Endothelial cell of umbilical vein (primary cell): ENCODE results near the gene RNF113B. TPM values are rescaled to one million over a fixed set of nuclear protein-coding genes. Genes with fewer than 3 reads are reported as not detected.

Experiments used
- BruUV-seq: library from RNA; stranded (reverse); fragments of 400-500 nt; replicated peaks from 2 replicates; lab custom pipeline; 2021; lab: Mats Ljungman, UMichigan
- CTCF ChIA-PET: fragments of 300-600, 350-600 bp; sonication (Branson Sonifier 250); formaldehyde crosslinking; loops from one replicate; lab custom pipeline; 2021; ENCODE audit warnings: antibody characterized with exemption, inconsistent platforms; lab: Charles Lee
- POLR2A ChIA-PET: fragments of 300-600, 350-600 bp; sonication (Branson Sonifier 250); formaldehyde crosslinking; loops from one replicate; lab custom pipeline; 2021; ENCODE audit warnings: antibody characterized with exemption, inconsistent platforms; lab: Charles Lee
- DNase-seq: peaks from one replicate; pipeline ENCODE4 v3.0.0-alpha.2; 2011; ENCODE audit warnings: low read depth, low spot score
- FAIRE-seq: peaks from 2 replicates; lab custom pipeline; 2011; peaks lifted over from hg19 to GRCh38; lab: Jason Lieb, UNC
- H2AFZ ChIP-seq: 2 replicates; pipeline ENCODE4 v1.6.0; 2012; ENCODE audit warnings: low read depth, low read length, control low read depth, inconsistent platforms
- H3K27ac ChIP-seq: 2 replicates; pipeline ENCODE4 v1.5.1; 2011; ENCODE audit warnings: low read depth, mild to moderate bottlenecking, control low read depth, low read length, moderate library complexity; ENCODE audit not compliant: insufficient read depth
- H3K27me3 ChIP-seq, 2 experiments: 2 replicates each; pipeline versions ENCODE4 v1.6.0 to v1.6.1; 2011; ENCODE audit warnings: low read length in 2 of 2, mixed read lengths in 1 of 2; ENCODE audit not compliant: control insufficient read depth in 2 of 2, insufficient read depth in 2 of 2
- H3K36me3 ChIP-seq, 2 experiments: 2 replicates in 1 of 2; 3 replicates in 1 of 2; pipeline ENCODE4 v1.5.1; 2011; ENCODE audit warnings: low read length in 2 of 2, mild to moderate bottlenecking in 1 of 2, moderate library complexity in 1 of 2; ENCODE audit not compliant: control insufficient read depth in 2 of 2, insufficient read depth in 2 of 2; ENCODE audit errors: extremely low read depth in 1 of 2
- H3K4me1 ChIP-seq: 3 replicates; pipeline ENCODE4 v1.5.1; 2011; ENCODE audit warnings: mild to moderate bottlenecking, low read length; ENCODE audit not compliant: control insufficient read depth, insufficient read depth; ENCODE audit errors: extremely low read depth
- H3K4me2 ChIP-seq: 2 replicates; pipeline ENCODE4 v1.6.1; 2011; ENCODE audit warnings: low read length, control low read depth, mixed read lengths; ENCODE audit not compliant: insufficient read depth
- H3K4me3 ChIP-seq, 3 experiments: fragments of 200-600 bp in 1 of 3; sonication (generic), shearing (Covaris generic) in 1 of 3; replicated peaks in 1 of 3; 2 replicates each; pipeline ENCODE4 v1.5.1; 2011 to 2016; ENCODE audit warnings: control low read depth in 3 of 3, low read length in 3 of 3, mild to moderate bottlenecking in 2 of 3, inconsistent platforms in 1 of 3, low read depth in 1 of 3, moderate library complexity in 1 of 3; ENCODE audit not compliant: insufficient read depth in 1 of 3
- H3K79me2 ChIP-seq: 2 replicates; pipeline ENCODE4 v1.6.0; 2012; ENCODE audit warnings: low read length, inconsistent platforms; ENCODE audit not compliant: control insufficient read depth, insufficient read depth
- H3K9ac ChIP-seq: replicated peaks from 2 replicates; pipeline ENCODE3; 2011; ENCODE audit warnings: low read length, control low read depth; ENCODE audit not compliant: insufficient read depth; ENCODE audit errors: extremely low read depth
- H3K9me1 ChIP-seq: replicated peaks from 3 replicates; pipeline ENCODE4 v1.6.0; 2011; ENCODE audit warnings: mild to moderate bottlenecking, low read length; ENCODE audit not compliant: control insufficient read depth, insufficient read depth; ENCODE audit errors: extremely low read depth
- H3K9me3 ChIP-seq: replicated peaks from 2 replicates; pipeline ENCODE4 v1.5.1; 2012; ENCODE audit warnings: low read length, inconsistent platforms; ENCODE audit not compliant: control insufficient read depth, insufficient read depth
- H4K20me1 ChIP-seq: replicated peaks from 2 replicates; pipeline ENCODE3; 2011; ENCODE audit warnings: mild to moderate bottlenecking, low read length; ENCODE audit not compliant: control insufficient read depth, insufficient read depth; ENCODE audit errors: extremely low read depth
- EZH2 ChIP-seq: IDR thresholded peaks from 2 replicates; pipeline ENCODE4 v1.6.1; 2012; ENCODE audit warnings: borderline replicate concordance, low read depth, mild to moderate bottlenecking, moderate library complexity, low read length, inconsistent platforms; ENCODE audit not compliant: severe bottlenecking
- FOS ChIP-seq: IDR thresholded peaks from 2 replicates; pipeline ENCODE4 v1.6.1; 2011; ENCODE audit warnings: mild to moderate bottlenecking, low read length, moderate library complexity, borderline replicate concordance; ENCODE audit not compliant: insufficient read depth
- GATA2 ChIP-seq: IDR thresholded peaks from 2 replicates; pipeline ENCODE4 v1.7.0; 2011; ENCODE audit warnings: low read depth, mild to moderate bottlenecking, moderate library complexity, mixed read lengths, low read length; ENCODE audit not compliant: insufficient read length, insufficient read depth
- JUN ChIP-seq: IDR thresholded peaks from 2 replicates; pipeline ENCODE4 v1.6.1; 2011; ENCODE audit warnings: borderline replicate concordance, low read depth; ENCODE audit not compliant: insufficient read length, insufficient read depth
- MYC ChIP-seq: IDR thresholded peaks from one replicate; pipeline ENCODE4 v1.6.1; 2011; ENCODE audit warnings: mild to moderate bottlenecking, low read depth, low read length
- POLR2A ChIP-seq: IDR thresholded peaks from 2 replicates; pipeline ENCODE4 v1.6.1; 2012; ENCODE audit warnings: low read depth, mild to moderate bottlenecking, control low read depth, low read length
- POLR2AphosphoS5 ChIP-seq: IDR thresholded peaks from 2 replicates; pipeline ENCODE4 v1.6.1; 2012; ENCODE audit warnings: low read depth, mild to moderate bottlenecking, control low read depth, low read length, moderate library complexity; ENCODE audit not compliant: insufficient read depth
- dilution Hi-C: fragments of 300-500 bp; cut with MboI; formaldehyde crosslinking; loops from one replicate; pipeline ENCODE4 v1.15.0; 2019; ENCODE audit warnings: low sequenced_read_pairs; ENCODE audit not compliant: extremely low pct_ligation_motif_present
- intact Hi-C: fragments of 100-400 bp; cut with micrococcal nuclease; formaldehyde crosslinking; loops from one replicate; pipeline ENCODE4 v1.10.0; 2022
- polyA plus RNA-seq, 4 experiments: library from polyadenylated mRNA; depleted of rRNA in 3 of 4; stranded (reverse) in 3 of 4; unstranded in 1 of 4; fragments of >200 nt; gene quantifications; 2 replicates each; pipeline versions ENCODE4 v1.2.1 to v1.2.3, GENCODE V29; 2011 to 2012; ENCODE audit warnings: missing spikeins in 1 of 4
- total RNA-seq: library from RNA; stranded (reverse); gene quantifications from 2 replicates; pipeline ENCODE4 v1.2.3, GENCODE V29; 2021
- TF ChIP-seq, protein P1 (sequence below): IDR thresholded peaks from 2 replicates; pipeline ENCODE4 v1.6.1; 2011; ENCODE audit not compliant: insufficient read depth, insufficient read length
- TF ChIP-seq, protein P2 (sequence below), 2 donors: IDR thresholded peaks; 1 replicate in 1 of 2; 2 replicates in 1 of 2; pipeline ENCODE4 v1.5.1; 2011; ENCODE audit warnings: low read length in 2 of 2, mild to moderate bottlenecking in 2 of 2, moderate library complexity in 2 of 2, control low read depth in 1 of 2, inconsistent platforms in 1 of 2, low read depth in 1 of 2; ENCODE audit not compliant: insufficient read depth in 1 of 2; ENCODE audit errors: extremely low read depth in 1 of 2

RNF113B gene
- total and polyA plus RNA-seq, 2 donors (not counting 3 experiments of a cell fraction or from before 2014, with no cell fraction given) = not detected

- H3K27ac ChIP-seq = no peak overlapping the region
- H3K4me3 ChIP-seq = no peak overlapping the region
- ChIA-PET POLR2A (no interaction called here), CTCF (no interaction called here)
- H2AFZ ChIP-seq = no peak overlapping the region
- H3K36me3 ChIP-seq = no peaks in the 10 kb centered on the region
- H4K20me1 ChIP-seq = no peaks in the 10 kb centered on the region
- H3K9me1 ChIP-seq = no peaks in the 10 kb centered on the region
- H3K79me2 ChIP-seq = peaks cover 2% of the 10 kb centered on the region
- TF ChIP-seq, protein P1, sequence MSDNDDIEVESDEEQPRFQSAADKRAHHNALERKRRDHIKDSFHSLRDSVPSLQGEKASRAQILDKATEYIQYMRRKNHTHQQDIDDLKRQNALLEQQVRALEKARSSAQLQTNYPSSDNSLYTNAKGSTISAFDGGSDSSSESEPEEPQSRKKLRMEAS = no peak
- no peak for TF ChIP-seq FOS
- no peak for TF ChIP-seq JUN
- TF ChIP-seq EZH2 = no peak
- TF ChIP-seq POLR2AphosphoS5 = no peak
- no peak for TF ChIP-seq GATA2
- TF ChIP-seq MYC = no peak
- TF ChIP-seq, protein P2, sequence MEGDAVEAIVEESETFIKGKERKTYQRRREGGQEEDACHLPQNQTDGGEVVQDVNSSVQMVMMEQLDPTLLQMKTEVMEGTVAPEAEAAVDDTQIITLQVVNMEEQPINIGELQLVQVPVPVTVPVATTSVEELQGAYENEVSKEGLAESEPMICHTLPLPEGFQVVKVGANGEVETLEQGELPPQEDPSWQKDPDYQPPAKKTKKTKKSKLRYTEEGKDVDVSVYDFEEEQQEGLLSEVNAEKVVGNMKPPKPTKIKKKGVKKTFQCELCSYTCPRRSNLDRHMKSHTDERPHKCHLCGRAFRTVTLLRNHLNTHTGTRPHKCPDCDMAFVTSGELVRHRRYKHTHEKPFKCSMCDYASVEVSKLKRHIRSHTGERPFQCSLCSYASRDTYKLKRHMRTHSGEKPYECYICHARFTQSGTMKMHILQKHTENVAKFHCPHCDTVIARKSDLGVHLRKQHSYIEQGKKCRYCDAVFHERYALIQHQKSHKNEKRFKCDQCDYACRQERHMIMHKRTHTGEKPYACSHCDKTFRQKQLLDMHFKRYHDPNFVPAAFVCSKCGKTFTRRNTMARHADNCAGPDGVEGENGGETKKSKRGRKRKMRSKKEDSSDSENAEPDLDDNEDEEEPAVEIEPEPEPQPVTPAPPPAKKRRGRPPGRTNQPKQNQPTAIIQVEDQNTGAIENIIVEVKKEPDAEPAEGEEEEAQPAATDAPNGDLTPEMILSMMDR (IDR thresholded peaks at IDR 0.05; ENCODE audit: extremely low read depth in 1 of 2, insufficient read depth in 1 of 2, low read depth in 1 of 2, low read length in 2 of 2) = no peak
- no peak for TF ChIP-seq POLR2A
- dilution Hi-C loops = no loop called here
- BruUV-seq = no TSS peak
- intact Hi-C loops = no loop called here
- no peaks in the 10 kb centered on the region for H3K27me3 ChIP-seq
- H3K4me1 ChIP-seq = peaks cover 8% of the 10 kb centered on the region
- H3K9ac ChIP-seq = no peak overlapping the region
- DNase-seq (no peak), FAIRE-seq (no peak)
- H3K4me2 ChIP-seq = no peak overlapping the region
- H3K9me3 ChIP-seq = no peaks in the 10 kb centered on the region
Observed at GRCh38 chr13:98225036-98225940, 48.2 kb upstream of the RNF113B start.
